H1 (cell line): ENCODE data around the gene RAET1G.

Experiments
- CREB1 ChIP-seq: IDR thresholded peaks from 2 replicates; pipeline ENCODE4 v1.6.1; 2012; ENCODE audit warnings: inconsistent platforms
- HDAC2 ChIP-seq, 2 experiments: fragments of 300-600 bp in 1 of 2; sonication (generic) in 1 of 2; IDR thresholded peaks; 2 replicates each; pipeline ENCODE4 v1.6.1; 2011 to 2012; ENCODE audit warnings: low read depth in 2 of 2, low read length in 2 of 2, mild to moderate bottlenecking in 2 of 2, moderate library complexity in 2 of 2, borderline replicate concordance in 1 of 2, inconsistent platforms in 1 of 2
- POLR2A ChIP-seq, 2 experiments: IDR thresholded peaks; 1 replicate in 1 of 2; 2 replicates in 1 of 2; pipeline ENCODE4 v1.6.1; 2011; ENCODE audit warnings: low read depth in 2 of 2, low read length in 2 of 2, mild to moderate bottlenecking in 2 of 2; ENCODE audit errors: control extremely low read depth in 1 of 2
- POLR2AphosphoS5 ChIP-seq: IDR thresholded peaks from 2 replicates; pipeline ENCODE4 v1.6.1; 2011; ENCODE audit warnings: low read depth, low read length
- POU5F1 ChIP-seq: IDR thresholded peaks from 2 replicates; pipeline ENCODE4 v1.6.1; 2011; ENCODE audit warnings: low read depth, mild to moderate bottlenecking, low read length, moderate library complexity
- SAP30 ChIP-seq: fragments of 300-600 bp; sonication (generic); IDR thresholded peaks from 2 replicates; pipeline ENCODE4 v1.7.1; 2012; ENCODE audit warnings: low read length, moderate library complexity, mild to moderate bottlenecking, inconsistent platforms; ENCODE audit not compliant: insufficient read depth, insufficient replicate concordance
- SP1 ChIP-seq: IDR thresholded peaks from 2 replicates; pipeline ENCODE4 v1.6.1; 2011; ENCODE audit warnings: low read depth, low read length
- SUZ12 ChIP-seq: fragments of 200-600 bp; sonication (generic); IDR thresholded peaks from 2 replicates; pipeline ENCODE4 v1.6.1; 2012; ENCODE audit warnings: mild to moderate bottlenecking, inconsistent platforms, low read length, moderate library complexity, mixed read lengths
- TBP ChIP-seq: IDR thresholded peaks from 2 replicates; pipeline ENCODE4 v1.6.1; 2011; ENCODE audit warnings: low read depth, low read length, improper control_type of control experiment
- ZNF274 ChIP-seq: IDR thresholded peaks from 2 replicates; pipeline ENCODE4 v1.7.0; 2012; ENCODE audit warnings: low read length, borderline replicate concordance; ENCODE audit errors: extremely low read depth
- TF ChIP-seq, protein P1 (sequence below): IDR thresholded peaks from 2 replicates; pipeline ENCODE4 v1.6.1; 2012; ENCODE audit warnings: inconsistent platforms
- TF ChIP-seq, protein P2 (sequence below), 3 experiments: IDR thresholded peaks; 1 replicate in 2 of 3; 2 replicates in 1 of 3; pipeline versions ENCODE4 v1.5.1 to v1.6.1; 2011; ENCODE audit warnings: low read length in 3 of 3, mild to moderate bottlenecking in 3 of 3, inconsistent platforms in 2 of 3, low read depth in 1 of 3, moderate library complexity in 1 of 3; ENCODE audit not compliant: insufficient read depth in 1 of 3; ENCODE audit errors: control extremely low read depth in 1 of 3
- TF ChIP-seq, protein P3 (sequence below): IDR thresholded peaks from 2 replicates; pipeline ENCODE4 v1.6.1; 2011; ENCODE audit warnings: low read depth, mild to moderate bottlenecking, low read length; ENCODE audit not compliant: insufficient read depth
- TF ChIP-seq, protein P4 (sequence below): IDR thresholded peaks from 2 replicates; pipeline ENCODE4 v1.6.1; 2012; ENCODE audit warnings: low read length, inconsistent platforms

DNA sequence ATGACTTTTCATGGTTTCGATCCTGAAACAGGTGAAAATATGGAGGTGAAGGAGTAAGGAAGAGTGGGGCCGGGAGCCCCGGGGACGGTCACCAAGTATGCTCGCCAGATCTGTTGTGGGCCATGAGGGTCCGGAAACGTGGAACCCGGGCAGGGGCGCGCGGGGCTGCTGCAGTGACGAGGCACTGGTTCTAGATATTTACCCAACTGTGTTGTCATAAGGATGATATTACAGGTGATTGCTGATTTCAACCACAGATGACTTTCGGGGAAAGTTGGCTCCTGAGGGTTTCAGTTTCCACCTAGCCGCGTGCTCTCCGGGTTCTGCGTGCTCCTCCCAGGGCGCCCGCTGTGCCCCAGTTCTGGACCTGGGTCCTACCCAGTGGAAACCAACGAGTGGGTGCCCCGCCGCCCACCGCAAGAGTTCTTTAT is 12.2 kb downstream of the RAET1G start:
- TF ChIP-seq ZNF274 (no peak), HDAC2 (IDR thresholded peaks at IDR 0.05; ENCODE audit: borderline replicate concordance in 1 of 2, low read depth in 2 of 2, low read length in 2 of 2) (no peak), SUZ12 (no peak), SAP30 (no peak), CREB1 (no peak), POLR2A (IDR thresholded peaks at IDR 0.05; ENCODE audit: control extremely low read depth in 1 of 2, low read depth in 2 of 2, low read length in 2 of 2) (no peak), POU5F1 (no peak), SP1 (no peak), POLR2AphosphoS5 (no peak), TBP (no peak)
- TF ChIP-seq, protein P1, sequence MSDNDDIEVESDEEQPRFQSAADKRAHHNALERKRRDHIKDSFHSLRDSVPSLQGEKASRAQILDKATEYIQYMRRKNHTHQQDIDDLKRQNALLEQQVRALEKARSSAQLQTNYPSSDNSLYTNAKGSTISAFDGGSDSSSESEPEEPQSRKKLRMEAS, result no peak
- TF ChIP-seq, protein P2, sequence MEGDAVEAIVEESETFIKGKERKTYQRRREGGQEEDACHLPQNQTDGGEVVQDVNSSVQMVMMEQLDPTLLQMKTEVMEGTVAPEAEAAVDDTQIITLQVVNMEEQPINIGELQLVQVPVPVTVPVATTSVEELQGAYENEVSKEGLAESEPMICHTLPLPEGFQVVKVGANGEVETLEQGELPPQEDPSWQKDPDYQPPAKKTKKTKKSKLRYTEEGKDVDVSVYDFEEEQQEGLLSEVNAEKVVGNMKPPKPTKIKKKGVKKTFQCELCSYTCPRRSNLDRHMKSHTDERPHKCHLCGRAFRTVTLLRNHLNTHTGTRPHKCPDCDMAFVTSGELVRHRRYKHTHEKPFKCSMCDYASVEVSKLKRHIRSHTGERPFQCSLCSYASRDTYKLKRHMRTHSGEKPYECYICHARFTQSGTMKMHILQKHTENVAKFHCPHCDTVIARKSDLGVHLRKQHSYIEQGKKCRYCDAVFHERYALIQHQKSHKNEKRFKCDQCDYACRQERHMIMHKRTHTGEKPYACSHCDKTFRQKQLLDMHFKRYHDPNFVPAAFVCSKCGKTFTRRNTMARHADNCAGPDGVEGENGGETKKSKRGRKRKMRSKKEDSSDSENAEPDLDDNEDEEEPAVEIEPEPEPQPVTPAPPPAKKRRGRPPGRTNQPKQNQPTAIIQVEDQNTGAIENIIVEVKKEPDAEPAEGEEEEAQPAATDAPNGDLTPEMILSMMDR (IDR thresholded peaks at IDR 0.05; ENCODE audit: control extremely low read depth in 1 of 3, insufficient read depth in 1 of 3, low read depth in 1 of 3, low read length in 3 of 3), result no peak
- TF ChIP-seq, protein P3, sequence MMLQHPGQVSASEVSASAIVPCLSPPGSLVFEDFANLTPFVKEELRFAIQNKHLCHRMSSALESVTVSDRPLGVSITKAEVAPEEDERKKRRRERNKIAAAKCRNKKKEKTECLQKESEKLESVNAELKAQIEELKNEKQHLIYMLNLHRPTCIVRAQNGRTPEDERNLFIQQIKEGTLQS, result no peak
- TF ChIP-seq, protein P4, sequence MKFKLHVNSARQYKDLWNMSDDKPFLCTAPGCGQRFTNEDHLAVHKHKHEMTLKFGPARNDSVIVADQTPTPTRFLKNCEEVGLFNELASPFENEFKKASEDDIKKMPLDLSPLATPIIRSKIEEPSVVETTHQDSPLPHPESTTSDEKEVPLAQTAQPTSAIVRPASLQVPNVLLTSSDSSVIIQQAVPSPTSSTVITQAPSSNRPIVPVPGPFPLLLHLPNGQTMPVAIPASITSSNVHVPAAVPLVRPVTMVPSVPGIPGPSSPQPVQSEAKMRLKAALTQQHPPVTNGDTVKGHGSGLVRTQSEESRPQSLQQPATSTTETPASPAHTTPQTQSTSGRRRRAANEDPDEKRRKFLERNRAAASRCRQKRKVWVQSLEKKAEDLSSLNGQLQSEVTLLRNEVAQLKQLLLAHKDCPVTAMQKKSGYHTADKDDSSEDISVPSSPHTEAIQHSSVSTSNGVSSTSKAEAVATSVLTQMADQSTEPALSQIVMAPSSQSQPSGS, result no peak
